ENCODE results near the gene IQSEC1.

The IQSEC1 gene

GRCh38 chr3:13067778-13068177 is 5.5 kb downstream of the IQSEC1 start:
- no peak for DNase-seq

DNA sequence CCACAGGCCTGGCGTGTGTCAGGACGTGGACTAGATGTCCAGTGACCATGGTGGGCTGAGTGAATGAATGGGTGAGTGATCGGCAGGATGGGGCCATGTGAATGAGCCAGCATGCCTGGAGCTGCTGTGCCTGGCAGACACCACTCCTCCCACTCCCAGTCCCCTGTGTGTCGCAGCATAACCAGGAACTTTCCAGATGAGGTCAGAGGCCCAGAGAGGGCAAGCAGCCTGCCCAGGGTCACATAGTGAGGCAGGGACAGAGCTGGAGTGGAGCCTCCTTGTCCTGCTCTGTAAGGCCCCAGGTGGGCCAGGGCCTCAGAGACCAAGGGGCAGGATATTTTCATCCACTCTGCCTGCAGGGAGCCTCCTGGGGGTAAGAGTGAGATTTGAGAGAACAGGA is 6.4 kb downstream of the IQSEC1 start:
- DNase-seq = no peak

DNA sequence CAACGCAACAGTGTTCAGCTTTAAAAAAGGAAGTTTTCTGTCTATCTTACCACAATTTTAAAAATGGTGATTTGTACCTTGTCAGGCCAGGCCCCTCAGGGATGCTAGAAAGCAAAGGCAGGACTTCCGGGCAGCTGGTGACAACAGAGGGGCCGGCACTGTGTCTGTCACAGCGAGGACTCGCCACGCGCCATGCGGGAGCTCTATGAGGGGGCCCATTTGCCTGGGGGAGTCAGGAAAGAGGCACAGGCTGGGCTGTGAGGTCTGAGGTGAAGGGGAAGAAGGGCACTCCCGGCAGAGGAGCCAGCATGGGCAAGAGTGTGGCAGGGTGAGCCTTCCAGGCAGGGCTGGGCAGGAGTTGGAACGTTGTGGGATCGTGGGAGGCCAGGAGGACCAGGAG is 7.0 kb downstream of the IQSEC1 start:
- DNase-seq = no peak

DNA sequence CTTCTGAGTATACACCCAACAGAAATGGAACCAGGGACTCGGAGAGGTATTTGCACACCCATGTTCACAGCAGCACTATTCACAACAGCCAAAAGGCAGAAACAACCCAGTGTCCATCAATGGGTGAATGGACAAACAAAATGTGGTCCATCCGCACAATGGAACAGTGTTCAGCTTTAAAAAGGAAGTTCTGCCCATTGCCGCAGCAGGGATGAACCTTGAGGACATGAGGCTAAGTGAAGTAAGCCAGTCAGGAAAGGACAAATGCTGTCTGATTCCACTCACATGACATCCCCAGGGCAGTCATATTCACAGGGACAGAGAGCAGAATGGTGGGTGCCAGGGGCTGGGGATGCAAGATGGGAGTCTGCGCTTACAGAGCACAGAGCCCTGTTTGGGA is 7.5 kb downstream of the IQSEC1 start:
- DNase-seq = no peak

GRCh38 chr3:13064964-13065363 is 8.3 kb downstream of the IQSEC1 start:
- DNase-seq = no peak

- DNase-seq = no peak
Measured at GRCh38 chr3:13064159-13064868, 8.9 kb downstream of the IQSEC1 start.

DNA sequence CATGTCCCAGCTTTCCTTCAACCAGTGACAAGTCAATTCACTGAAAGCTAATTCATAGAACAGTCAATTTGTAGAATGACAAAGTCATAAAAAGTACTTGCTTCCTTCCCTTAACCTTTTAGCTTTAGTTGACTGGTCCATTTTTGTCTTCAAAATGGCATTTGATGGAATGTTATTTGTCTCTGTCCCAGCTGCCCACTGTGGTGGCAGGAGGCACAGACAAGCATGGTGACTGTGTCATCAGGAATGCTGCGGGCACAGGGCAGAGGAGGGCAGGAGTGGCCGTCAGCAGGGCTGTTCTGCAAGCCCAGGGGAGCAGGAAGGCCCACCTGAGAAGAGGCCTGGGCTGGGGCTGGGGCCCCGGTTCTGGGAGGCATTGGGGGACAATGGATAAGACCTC is 10.0 kb downstream of the IQSEC1 start:
- DNase-seq = no peak

DNA sequence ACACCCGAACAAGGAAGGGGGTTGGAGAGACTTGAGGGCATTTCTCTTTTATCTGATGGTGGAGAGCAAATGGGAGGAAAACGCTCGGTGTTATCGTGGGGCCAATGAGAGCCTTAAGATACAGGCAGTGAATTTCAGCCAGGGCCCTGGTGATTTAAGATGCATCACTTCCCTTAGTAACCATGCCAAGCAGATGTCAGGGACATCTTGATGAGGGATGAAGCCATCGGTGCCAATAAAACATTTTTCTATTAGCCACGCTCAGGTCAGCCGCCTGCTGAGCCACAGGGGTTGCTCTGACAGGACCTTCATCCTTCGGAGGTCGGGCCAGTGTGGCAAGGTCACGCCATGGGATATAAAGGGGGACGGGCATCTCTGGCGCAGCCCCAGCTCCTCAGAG is 10.6 kb downstream of the IQSEC1 start:
- DNase-seq = peak in 1 of 2 experiments; percentile 6

DNA sequence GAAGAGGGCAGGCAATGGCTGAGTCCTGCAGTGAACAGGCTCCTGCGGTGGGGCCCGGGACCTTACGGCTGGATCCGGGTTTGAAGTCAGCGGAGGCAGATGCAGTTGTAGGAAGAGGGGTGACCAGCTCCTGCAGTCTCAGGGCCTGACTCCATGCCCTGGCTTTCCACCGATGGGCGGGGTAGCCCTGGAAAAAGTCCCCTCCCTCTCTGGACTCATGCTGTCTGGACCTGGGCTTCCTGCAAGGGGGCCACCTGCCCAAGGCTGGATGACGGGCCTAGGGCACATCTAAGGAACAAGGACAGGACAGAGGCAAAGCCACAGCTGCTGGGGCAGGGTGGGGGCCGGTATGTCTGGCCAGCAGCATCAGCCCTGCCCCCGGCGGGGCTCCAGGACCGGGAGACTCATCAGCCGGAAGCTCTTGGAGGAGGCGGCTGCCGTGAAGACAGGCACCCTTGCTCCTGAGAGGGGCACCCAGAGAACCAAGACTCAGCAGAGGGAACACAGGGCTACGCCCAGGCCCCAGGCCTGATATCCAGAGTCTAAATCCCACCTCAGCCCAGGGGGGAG is 12.8 kb downstream of the IQSEC1 start:
- no peak for DNase-seq

- no peak for DNase-seq
Measured at GRCh38 chr3:13058346-13059120, 14.7 kb downstream of the IQSEC1 start.

DNA sequence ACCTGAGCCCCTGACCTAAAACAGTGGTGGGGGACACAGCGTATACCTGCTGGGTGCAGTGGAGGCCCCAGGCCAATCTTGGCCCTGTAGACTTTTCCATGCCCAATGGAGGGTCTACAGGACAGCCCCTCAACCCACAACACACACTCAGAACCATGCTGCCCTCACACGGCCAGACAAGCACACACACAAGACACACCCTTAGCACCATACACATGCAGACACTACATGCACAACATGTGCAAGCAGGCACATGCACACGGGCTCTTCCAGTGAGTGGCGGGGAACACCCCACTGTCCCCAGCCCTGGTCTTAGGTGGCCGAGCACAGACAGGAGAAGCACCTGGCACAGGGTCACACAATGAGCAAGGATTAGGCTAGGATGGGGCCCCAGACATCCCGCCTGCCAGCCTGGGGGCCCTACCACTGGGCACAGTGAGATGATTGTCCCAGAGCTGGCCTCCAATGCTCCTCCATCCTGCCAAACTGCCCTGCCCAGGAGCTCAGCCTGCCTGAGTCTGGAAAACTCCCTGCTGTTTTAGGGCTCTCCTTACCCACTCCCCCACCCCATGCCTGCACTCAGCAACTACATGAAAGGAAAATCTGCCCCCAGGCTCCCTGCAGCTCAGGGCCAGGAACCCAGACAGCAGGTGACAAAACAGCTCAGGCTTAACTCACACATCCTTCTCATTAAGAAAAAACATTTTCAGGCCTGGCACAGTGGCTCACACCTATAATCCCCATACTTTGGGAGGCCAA is 15.8 kb downstream of the IQSEC1 start:
- no peak for DNase-seq

- no peak for DNase-seq
Measured at GRCh38 chr3:13055634-13056033, 17.6 kb downstream of the IQSEC1 start.

DNA sequence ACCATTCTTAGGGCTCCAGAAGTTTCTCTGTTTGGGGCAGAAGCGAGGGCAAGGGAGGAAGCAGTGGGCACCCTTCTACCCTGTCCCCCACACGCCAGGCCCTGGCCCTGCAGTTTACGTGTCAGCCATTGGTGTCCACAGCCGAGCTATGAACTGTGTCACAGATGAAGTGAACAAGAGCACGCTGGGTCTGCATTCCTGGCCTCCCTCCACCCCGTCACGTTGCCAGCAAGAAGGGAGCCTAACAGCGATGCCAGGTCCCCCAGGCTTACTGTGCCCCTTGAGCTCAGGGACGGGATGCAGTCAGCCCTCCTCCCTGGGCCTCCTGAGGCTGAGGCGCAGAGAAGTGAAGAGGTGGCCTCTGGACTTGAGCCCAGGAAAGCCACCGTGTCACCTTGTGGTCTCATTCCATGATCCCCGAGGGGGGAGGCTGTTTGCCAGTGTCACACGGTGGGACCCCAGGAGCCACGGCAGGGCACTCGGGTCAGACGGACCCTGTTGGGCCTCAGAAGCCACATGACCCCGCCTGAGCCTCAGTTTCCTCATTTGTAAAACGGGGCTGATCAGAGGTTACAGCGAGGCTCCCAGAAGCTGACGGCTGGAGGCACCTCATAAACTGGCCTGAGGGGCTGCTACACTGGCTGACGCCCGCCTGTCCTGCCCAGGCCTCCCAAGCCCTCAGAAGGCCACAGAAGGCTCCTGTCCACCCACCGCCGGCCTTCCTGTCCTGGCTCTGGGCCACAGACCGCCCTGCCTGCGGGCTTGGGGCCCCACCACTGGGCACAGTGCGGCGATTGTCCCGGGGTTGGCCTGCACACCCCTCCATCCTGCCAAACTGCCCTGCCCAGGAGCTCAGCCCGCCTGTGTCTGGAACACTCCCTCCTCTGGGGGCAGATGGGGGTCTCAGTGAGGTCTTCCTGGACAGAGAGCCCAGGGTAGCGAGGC is 18.6 kb downstream of the IQSEC1 start:
- DNase-seq = no peak

GRCh38 chr3:13053893-13054292 is 19.3 kb downstream of the IQSEC1 start:
- DNase-seq = no peak

DNA sequence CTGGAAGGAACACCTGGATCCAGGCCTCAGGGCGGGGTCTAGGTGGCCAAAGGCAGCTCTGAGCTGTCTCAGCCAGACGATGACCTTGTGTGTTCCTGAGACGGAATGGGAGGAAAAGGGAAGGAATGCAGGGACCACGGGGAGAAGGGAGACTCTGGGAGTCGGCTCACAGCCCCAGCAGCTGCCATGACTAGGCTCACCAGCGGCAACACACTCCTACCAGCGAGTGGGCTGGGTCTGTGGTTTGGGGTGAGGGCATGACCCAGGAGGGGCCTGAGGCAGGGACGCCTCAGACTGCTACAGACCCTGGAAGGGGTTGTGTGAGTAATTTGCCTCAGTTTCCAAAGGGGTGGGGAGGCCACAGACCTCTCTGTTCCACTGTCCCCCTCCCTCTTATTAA is 19.8 kb downstream of the IQSEC1 start:
- DNase-seq = no peak

GRCh38 chr3:13052191-13052820 is 20.9 kb downstream of the IQSEC1 start:
- DNase-seq = peak in 1 of 2 experiments; percentile 6

DNA sequence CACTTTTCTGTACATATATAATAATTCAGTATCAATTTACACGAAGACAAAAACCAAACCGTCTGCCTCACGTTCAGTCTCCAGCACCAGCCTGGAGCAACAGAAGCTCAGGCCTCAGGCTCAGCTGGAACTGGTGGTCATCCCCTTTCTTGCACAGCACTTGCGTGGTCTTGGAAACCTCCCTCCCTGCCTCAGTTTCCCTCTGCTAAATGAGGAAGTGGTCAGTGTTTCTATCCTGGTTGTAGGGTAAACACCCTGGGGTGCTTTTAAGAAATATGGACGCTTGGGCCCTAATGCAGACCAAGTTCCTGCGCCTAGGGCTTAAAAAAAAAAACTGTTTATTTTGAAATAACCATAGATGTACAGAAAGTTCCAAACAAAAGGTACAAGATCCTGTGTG is 21.6 kb downstream of the IQSEC1 start:
- no peak for DNase-seq

DNA sequence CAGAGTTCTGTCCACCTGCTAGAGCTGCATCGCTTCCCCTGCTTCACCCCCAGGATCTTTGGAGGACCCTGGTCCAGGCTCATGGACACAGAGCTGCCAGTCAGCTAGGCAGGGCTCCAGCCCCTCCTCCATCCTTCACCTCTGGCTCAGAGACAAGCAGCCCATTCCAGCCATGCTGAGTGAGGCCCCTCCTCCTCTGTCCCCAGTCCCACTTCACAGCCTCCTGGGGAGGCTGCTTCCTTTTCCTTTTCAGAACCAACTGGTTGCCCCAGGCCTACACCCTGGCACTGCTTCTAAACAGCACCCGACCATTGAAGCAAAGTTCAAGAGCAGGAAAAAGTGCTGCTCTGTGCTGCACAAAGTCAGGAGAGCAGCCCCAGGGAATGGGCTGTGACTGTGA is 22.2 kb downstream of the IQSEC1 start:
- DNase-seq = no peak

DNA sequence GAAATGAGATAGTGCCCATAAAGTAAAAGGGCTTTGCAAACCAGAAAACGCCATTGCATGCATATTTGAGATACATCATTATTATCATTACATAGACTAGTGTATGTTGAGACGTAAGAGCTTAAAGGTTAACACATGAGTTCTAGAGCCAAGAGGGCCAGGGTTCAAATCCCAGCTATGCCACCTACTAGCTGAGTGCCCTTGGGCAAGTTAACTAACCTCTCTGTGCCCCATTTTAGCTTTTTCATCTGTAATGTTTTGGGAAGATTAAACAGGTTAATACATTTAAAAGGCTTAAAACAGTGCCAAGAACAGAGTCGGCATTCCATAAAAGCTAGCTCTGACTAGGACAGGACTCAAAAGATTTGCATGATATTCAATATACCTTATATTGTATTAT is 22.8 kb downstream of the IQSEC1 start:
- DNase-seq = no peak

- no peak for DNase-seq
Measured at GRCh38 chr3:13049400-13049799, 23.8 kb downstream of the IQSEC1 start.

GRCh38 chr3:13047296-13048165 is 25.7 kb downstream of the IQSEC1 start:
- DNase-seq = no peak

Measured in NCI-H446 (cell line).